ENCODE results near the gene GASK1A. TPM values are rescaled to one million over a fixed set of nuclear protein-coding genes. Genes with fewer than 3 reads are reported as not detected.

GASK1A gene
- polyA plus RNA-seq, 2 of the 4 experiments (the other 2 are of a cell fraction): not detected

GRCh38 chr3:43077261-43077660, 98.2 kb downstream of the GASK1A start:
- no peaks in the 10 kb centered on the region for H3K4me1 ChIP-seq
- FAIRE-seq (no peak), ATAC-seq (no peak), DNase-seq (ENCODE audit: low read depth in 1 of 2, low spot score in 1 of 2) (no peak)
- no peak overlapping the region for H3K27ac ChIP-seq
- 88% methylated on average over 6 of the region's 6 CpGs for WGBS (ENCODE audit: missing lambda C conversion rate)
- no peak overlapping the region for H3K4me3 ChIP-seq
- H3K9me3 ChIP-seq: no peaks in the 10 kb centered on the region
- ChIA-PET POLR2A (no interaction called here), CTCF (interaction anchor here (0.6 kb wide), 1 partner anchor 155 kb away, joined by 3 read pairs; no protein-coding TSS in a partner anchor)
- no peak overlapping the region for H3K4me2 ChIP-seq
- TF ChIP-seq USF2 (IDR thresholded peaks at IDR 0.05) (no peak), BHLHE40 (IDR thresholded peaks at IDR 0.05; ENCODE audit: low read depth, low read length) (no peak), ELK1 (IDR thresholded peaks at IDR 0.05; ENCODE audit: low read depth, low read length) (no peak), EHF (CRISPR knock-in tag; IDR thresholded peaks at IDR 0.05) (no peak), PHF8 (IDR thresholded peaks at IDR 0.05; ENCODE audit: borderline replicate concordance, low read depth) (no peak), FOXS1 (CRISPR knock-in tag; IDR thresholded peaks at IDR 0.05) (no peak), ATOH8 (CRISPR knock-in tag; IDR thresholded peaks at IDR 0.05; ENCODE audit: low read depth) (no peak)

- Histone ChIP-seq H3K9me3 (no peaks in the 10 kb centered on the region), H3K4me1 (no peaks in the 10 kb centered on the region), H3K27ac (no peak overlapping the region), H3K4me3 (no peak overlapping the region), H3K4me2 (no peak overlapping the region)
- CTCF ChIA-PET: interaction anchor here (0.6 kb wide), 1 partner anchor 155 kb away, joined by 3 read pairs; no protein-coding TSS in a partner anchor
- POLR2A ChIA-PET: no interaction called here
- ATAC-seq (no peak), FAIRE-seq (no peak), DNase-seq (ENCODE audit: low read depth in 1 of 2, low spot score in 1 of 2) (no peak)
- TF ChIP-seq MAZ (IDR thresholded peaks at IDR 0.05; ENCODE audit: borderline replicate concordance, low read depth, low read length) (no peak), MAFK (IDR thresholded peaks at IDR 0.05; ENCODE audit: partially characterized antibody) (peak; percentile 78), CEBPB (IDR thresholded peaks at IDR 0.05) (no peak), HMGXB4 (CRISPR knock-in tag; IDR thresholded peaks at IDR 0.05; ENCODE audit: borderline replicate concordance) (no peak), BCL3 (IDR thresholded peaks at IDR 0.05) (no peak)
Measured at GRCh38 chr3:43077707-43078106, 98.6 kb downstream of the GASK1A start.

GRCh38 chr3:43079536-43080332, 100.6 kb downstream of the GASK1A start:
- FAIRE-seq (no peak), DNase-seq (ENCODE audit: low read depth in 1 of 2, low spot score in 1 of 2) (no peak), ATAC-seq (no peak)
- 85% methylated on average over 17 of the region's 31 CpGs for WGBS (ENCODE audit: missing lambda C conversion rate)
- Histone ChIP-seq H3K4me2 (no peak overlapping the region), H3K9me3 (no peaks in the 10 kb centered on the region), H3K27ac (no peak overlapping the region), H3K4me1 (no peaks in the 10 kb centered on the region), H3K4me3 (no peak overlapping the region)
- ChIA-PET CTCF (no interaction called here), POLR2A (no interaction called here)
- TF ChIP-seq RARB (CRISPR knock-in tag; IDR thresholded peaks at IDR 0.05): no peak
- no peak for TF ChIP-seq RFX5 (IDR thresholded peaks at IDR 0.05)
- TF ChIP-seq RAD21 (conservative IDR thresholded peaks at IDR 0.05 in 1 of 2, IDR thresholded peaks at IDR 0.05 in 1 of 2): no peak
- no peak for TF ChIP-seq HDAC2 (IDR thresholded peaks at IDR 0.05)
- no peak for TF ChIP-seq PBX3 (IDR thresholded peaks at IDR 0.05)
- TF ChIP-seq NFE2L2 (conservative IDR thresholded peaks at IDR 0.05; ENCODE audit: low read length): no peak
- no peak for TF ChIP-seq NPAS2 (CRISPR knock-in tag; IDR thresholded peaks at IDR 0.05; ENCODE audit: borderline replicate concordance)
- no peak for TF ChIP-seq CBX2 (IDR thresholded peaks at IDR 0.05; ENCODE audit: borderline replicate concordance, low read depth)
- TF ChIP-seq HOXB5 (CRISPR knock-in tag; IDR thresholded peaks at IDR 0.05): no peak
- TF ChIP-seq RNF2 (IDR thresholded peaks at IDR 0.05; ENCODE audit: borderline replicate concordance, low read depth): no peak
- TF ChIP-seq MAX (IDR thresholded peaks at IDR 0.05): no peak
- no peak for TF ChIP-seq SMC3 (IDR thresholded peaks at IDR 0.05)
- no peak for TF ChIP-seq MAFK (IDR thresholded peaks at IDR 0.05; ENCODE audit: partially characterized antibody)
- TF ChIP-seq BCL3 (IDR thresholded peaks at IDR 0.05): no peak

Data from A549 (cell line).